GM12878 (cell line): ENCODE measurements around the gene TPD52L3. TPM values are rescaled to one million over a fixed set of nuclear protein-coding genes. Genes with fewer than 3 reads are reported as not detected.

ENCODE experiments used
- ATAC-seq: fragments of 200-7000 bp; cut with Tn5 transposase; 3 replicates; pipeline ENCODE4 v1.9.1; 2020; ENCODE audit warnings: mild to moderate bottlenecking, moderate library complexity
- BruUV-seq: library from RNA; stranded (reverse); fragments of 400-500 nt; replicated peaks from 2 replicates; lab custom pipeline; 2021; lab: Mats Ljungman, UMichigan
- CTCF ChIA-PET: fragments of 300-600 bp; sonication (Branson Sonifier 250); formaldehyde crosslinking; extraction: SDS; loops from one replicate; lab custom pipeline; 2021; ENCODE audit warnings: inconsistent platforms; lab: Yijun Ruan, JAX
- POLR2A ChIA-PET: fragments of 350-600 bp; formaldehyde crosslinking; extraction: SDS; loops from one replicate; lab custom pipeline; 2021; ENCODE audit warnings: inconsistent platforms; lab: Charles Lee
- RAD21 ChIA-PET: fragments of 300-600 bp; sonication (Branson Sonifier 250); formaldehyde crosslinking; loops from one replicate; lab custom pipeline; 2023; ENCODE audit warnings: antibody characterized with exemption; ENCODE audit not compliant: unreplicated experiment; lab: Charles Lee
- SMC1A ChIA-PET: fragments of 300-600 bp; sonication (Branson Sonifier 250); formaldehyde crosslinking; loops from one replicate; lab custom pipeline; 2023; ENCODE audit not compliant: unreplicated experiment, uncharacterized antibody; lab: Charles Lee
- DNase-seq: peaks from one replicate; pipeline ENCODE4 v3.0.0-alpha.2; 2011; ENCODE audit warnings: low read depth, low spot score
- FAIRE-seq: peaks from 3 replicates; lab custom pipeline; 2011; peaks lifted over from hg19 to GRCh38; lab: Jason Lieb, UNC
- H2AFZ ChIP-seq: 2 replicates; pipeline ENCODE4 v1.6.0; 2011; ENCODE audit warnings: low read depth, low read length, control low read depth; ENCODE audit not compliant: control insufficient read depth
- H3K27ac ChIP-seq: 2 replicates; pipeline ENCODE4 v1.5.1; 2011; ENCODE audit warnings: control low read depth; ENCODE audit not compliant: control insufficient read depth, insufficient read depth
- H3K27me3 ChIP-seq, 2 experiments: replicated peaks in 1 of 2; 2 replicates each; pipeline versions ENCODE4 v1.6.0 to v1.6.1; 2011; ENCODE audit warnings: low read length in 1 of 2; ENCODE audit not compliant: control insufficient read depth in 2 of 2, insufficient read depth in 2 of 2
- H3K36me3 ChIP-seq, 2 experiments: 2 replicates each; pipeline ENCODE4 v1.5.1; 2011; ENCODE audit warnings: low read length in 1 of 2; ENCODE audit not compliant: control insufficient read depth in 2 of 2, insufficient read depth in 2 of 2
- H3K4me1 ChIP-seq: 2 replicates; pipeline ENCODE4 v1.6.1; 2011; ENCODE audit warnings: mild to moderate bottlenecking, low read length, moderate library complexity, mixed read lengths; ENCODE audit not compliant: control insufficient read depth, insufficient read depth
- H3K4me2 ChIP-seq: 2 replicates; pipeline ENCODE4 v1.6.0; 2011; ENCODE audit warnings: control low read depth; ENCODE audit not compliant: control insufficient read depth, insufficient read depth
- H3K4me3 ChIP-seq: fragments of 200-600 bp; sonication (generic); 2 replicates; pipeline ENCODE4 v1.5.1; 2016
- H3K79me2 ChIP-seq: 2 replicates; pipeline ENCODE4 v1.6.0; 2011; ENCODE audit warnings: low read length; ENCODE audit not compliant: control insufficient read depth, insufficient read depth
- H3K9ac ChIP-seq: 2 replicates; pipeline ENCODE4 v1.8.0; 2011; ENCODE audit warnings: low read length, control low read depth, mixed read lengths; ENCODE audit not compliant: control insufficient read depth, insufficient read depth
- H3K9me3 ChIP-seq: replicated peaks from 3 replicates; pipeline ENCODE4 v1.5.1; 2011; ENCODE audit warnings: mild to moderate bottlenecking, low read length; ENCODE audit not compliant: control insufficient read depth, insufficient read depth
- H4K20me1 ChIP-seq: 2 replicates; pipeline ENCODE4 v1.6.0; 2011; ENCODE audit not compliant: control insufficient read depth, insufficient read depth
- CUX1 ChIP-seq: IDR thresholded peaks from 2 replicates; pipeline ENCODE4 v1.6.1; 2012; ENCODE audit warnings: improper control_type of control experiment, low read depth, low read length; ENCODE audit not compliant: insufficient replicate concordance
- MLLT1 ChIP-seq: fragments of 450-650 bp; IDR thresholded peaks from 2 replicates; pipeline ENCODE4 v1.6.1; 2016; ENCODE audit warnings: mild to moderate bottlenecking
- TCF7 ChIP-seq: IDR thresholded peaks from 2 replicates; pipeline ENCODE4 v1.6.1; 2014; ENCODE audit warnings: antibody characterized with exemption, borderline replicate concordance
- WGBS: methylation state at CpG from one replicate; pipeline ENCODE4 v1.1.6; 2016; ENCODE audit warnings: low lambda C conversion rate; ENCODE audit not compliant: insufficient replicate concordance, insufficient coverage; ENCODE audit errors: missing lambda C conversion rate; 5-methylcytosine and 5-hydroxymethylcytosine counted together
- in situ Hi-C: fragments of 300-500 bp; cut with MboI; formaldehyde crosslinking; loops from 9 replicates; pipeline ENCODE4 v1.14.3; 2018; ENCODE audit warnings: mixed read lengths
- intact Hi-C: fragments of 100-400 bp; cut with micrococcal nuclease; formaldehyde crosslinking; loops from one replicate; pipeline ENCODE4 v1.14.2; 2022; ENCODE audit not compliant: unreplicated experiment
- polyA plus RNA-seq, 11 experiments: library from polyadenylated mRNA; depleted of rRNA in 4 of 11; unstranded in 6 of 11; stranded (reverse) in 5 of 11; fragments of >200 nt; fragmentation: Nextera tagmentation in 4 of 11; fragmentation: Illumina TruSeq in 1 of 11; extraction: Ambion mirVana in 4 of 11; extraction: Trizol in 1 of 11; gene quantifications; 1 replicate in 1 of 11; 2 replicates in 10 of 11; pipeline versions ENCODE4 v1.2.1 to v1.2.3, GENCODE V29; 2011 to 2016; ENCODE audit warnings: inconsistent platforms in 2 of 11, missing spikeins in 2 of 11, low read depth in 1 of 11
- total RNA-seq, 4 experiments: library from RNA; depleted of rRNA in 3 of 4; stranded (reverse); fragments of >200 nt in 3 of 4; fragmentation: Illumina TruSeq in 1 of 4; extraction: Trizol in 1 of 4; gene quantifications; 2 replicates each; pipeline versions ENCODE4 v1.2.1 to v1.2.3, GENCODE V29; 2013 to 2021

Gene TPD52L3
- total and polyA plus RNA-seq, 10 of the 15 experiments (the other 5 are each of a cell fraction or from before 2014, with no cell fraction given) = not detected

DNA sequence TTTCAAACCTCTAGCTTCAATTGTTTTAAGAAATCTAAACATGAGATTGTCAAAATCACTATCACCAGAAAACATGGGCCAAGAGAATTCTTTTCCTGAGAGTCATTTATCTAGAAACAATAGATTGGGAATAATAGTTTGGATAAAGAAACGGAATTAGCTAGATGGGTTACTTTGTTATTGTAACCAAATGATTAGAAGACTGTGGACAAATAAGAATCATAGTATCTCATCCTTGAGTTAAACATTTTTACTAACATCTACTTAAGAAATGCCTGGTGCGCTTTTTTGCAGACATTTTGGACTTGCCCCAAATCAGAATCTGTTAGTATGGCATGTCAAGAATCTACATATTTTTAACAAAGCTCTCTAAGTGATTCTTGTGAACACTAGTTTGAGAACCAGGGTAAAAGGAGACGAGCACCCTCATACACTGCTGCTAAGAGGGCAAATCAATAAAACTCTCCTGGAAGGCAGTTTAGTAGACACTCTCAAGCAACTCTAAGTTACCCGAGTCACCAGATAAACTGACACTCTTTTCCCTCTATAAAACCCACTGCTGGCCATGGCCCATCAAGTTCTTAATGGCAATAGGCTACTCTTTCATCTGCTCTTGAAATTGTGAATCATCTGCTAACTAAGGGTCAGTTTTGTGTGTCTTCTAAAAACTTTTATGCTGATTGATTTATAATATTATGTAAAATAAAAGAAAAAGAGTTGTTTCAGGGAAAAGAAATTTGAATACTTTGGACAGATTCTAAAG is 39.1 kb downstream of the TPD52L3 start:
- ChIA-PET RAD21 (interaction anchor here (0.5 to 1.5 kb wide), 2 partner anchors 11 to 12 kb away, joined by 3 read pairs; no protein-coding TSS in a partner anchor), CTCF (no interaction called here), SMC1A (interaction anchor here (1.0 to 3.4 kb wide), 4 partner anchors 10 to 232 kb away, joined by 3 to 17 read pairs (median 4); no protein-coding TSS in a partner anchor), POLR2A (no interaction called here)
- H3K4me2 ChIP-seq = no peak overlapping the region
- 37% methylated on average over 4 of the region's 4 CpGs for WGBS
- intact Hi-C loops = no loop called here
- H3K27me3 ChIP-seq = no peaks in the 10 kb centered on the region
- H3K79me2 ChIP-seq = no peaks in the 10 kb centered on the region
- no peaks in the 10 kb centered on the region for H3K4me1 ChIP-seq
- FAIRE-seq (no peak), ATAC-seq (no peak), DNase-seq (no peak)
- in situ Hi-C loops = no loop called here
- H3K9ac ChIP-seq = no peak overlapping the region
- no peaks in the 10 kb centered on the region for H4K20me1 ChIP-seq
- no peak for TF ChIP-seq TCF7
- TF ChIP-seq CUX1 = no peak
- TF ChIP-seq MLLT1 = no peak
- H2AFZ ChIP-seq = no peak overlapping the region
- H3K4me3 ChIP-seq = no peak overlapping the region
- no peak overlapping the region for H3K27ac ChIP-seq
- H3K36me3 ChIP-seq = no peaks in the 10 kb centered on the region
- BruUV-seq = no TSS peak
- H3K9me3 ChIP-seq = peaks cover 14% of the 10 kb centered on the region; the same call in 2 of the 3 replicates
